Measurements from ENCODE around the gene OR2T11. TPM values are rescaled to one million over a fixed set of nuclear protein-coding genes. Genes with fewer than 3 reads are reported as not detected.
"Not testable (repeated sequence)": the region's sequence is repeated elsewhere in the genome, so short reads cannot be mapped to it uniquely, and the experiment has no call there.

Gene OR2T11
- total and polyA plus RNA-seq, 2 donors (not counting 3 experiments of a cell fraction or from before 2014, with no cell fraction given), result not detected

GRCh38 chr1:248655354-248655753, 20.5 kb upstream of the OR2T11 start, which contains the start of gene OR2T27:
Gene OR2T27, minus strand, starts transcription at chr1:248655528. Its CDS starts 4,644 bp downstream, at chr1:248650884.
- H3K36me3 ChIP-seq (ENCODE audit: control insufficient read depth in 2 of 2, extremely low read depth in 1 of 2, insufficient read depth in 2 of 2, low read length in 2 of 2); H3K27me3 ChIP-seq (ENCODE audit: control insufficient read depth in 2 of 2, insufficient read depth in 2 of 2, low read length in 2 of 2); POLR2A ChIA-PET; H3K9me3 ChIP-seq (replicated peaks; ENCODE audit: control insufficient read depth, insufficient read depth, low read length); H3K4me1 ChIP-seq (ENCODE audit: control insufficient read depth, extremely low read depth, insufficient read depth, low read length); H3K9me1 ChIP-seq (replicated peaks; ENCODE audit: control insufficient read depth, extremely low read depth, insufficient read depth, low read length); H4K20me1 ChIP-seq (replicated peaks; ENCODE audit: control insufficient read depth, extremely low read depth, insufficient read depth, low read length); H3K9ac ChIP-seq (replicated peaks; ENCODE audit: extremely low read depth, insufficient read depth, low read length); dilution Hi-C loops (cut with MboI; ENCODE audit: extremely low pct_ligation_motif_present, low sequenced_read_pairs); BruUV-seq (replicated peaks); FAIRE-seq; H2AFZ ChIP-seq (ENCODE audit: low read depth, low read length); H3K4me3 ChIP-seq (replicated peaks in 1 of 3; ENCODE audit: insufficient read depth in 1 of 3, low read depth in 1 of 3, low read length in 3 of 3); CTCF ChIA-PET; DNase-seq (ENCODE audit: low read depth, low spot score); H3K27ac ChIP-seq (ENCODE audit: insufficient read depth, low read depth, low read length); intact Hi-C loops (cut with micrococcal nuclease); H3K79me2 ChIP-seq (ENCODE audit: control insufficient read depth, insufficient read depth, low read length); H3K4me2 ChIP-seq (ENCODE audit: insufficient read depth, low read length): not testable (repeated sequence)

DNA sequence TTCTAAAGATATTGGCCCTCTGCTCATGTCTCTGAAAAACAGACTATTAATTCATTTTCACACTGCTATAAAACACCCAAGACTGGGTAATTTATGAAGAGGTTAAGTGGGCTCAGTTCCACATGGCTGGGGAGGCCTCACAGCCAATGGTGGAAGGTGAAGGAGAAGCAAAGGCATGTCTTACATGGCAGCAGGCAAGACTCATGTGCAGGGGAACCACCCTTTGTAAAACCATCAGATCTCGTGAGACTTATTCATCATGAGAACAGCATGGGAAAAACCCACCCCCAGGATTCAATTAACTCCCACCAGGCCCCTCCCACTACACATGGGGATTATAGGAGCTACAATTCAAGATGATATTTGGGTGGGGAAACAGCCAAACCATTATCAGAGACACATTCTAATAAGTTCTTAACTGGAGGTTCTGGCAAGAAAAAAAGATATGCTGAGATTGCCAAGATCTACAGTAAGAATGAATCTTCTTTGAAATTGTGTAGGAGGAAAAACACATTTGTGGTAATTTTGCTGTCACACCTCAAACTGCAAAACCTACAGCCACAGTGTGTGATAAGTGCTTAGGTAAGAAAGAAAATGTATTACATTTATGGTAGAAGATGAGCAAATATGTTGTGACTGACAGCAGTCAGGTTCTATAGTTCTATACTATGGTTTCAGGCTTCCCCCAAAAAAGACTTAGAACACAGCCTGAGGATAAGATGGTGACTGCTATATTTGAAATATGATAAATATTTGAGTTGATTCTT, 14.1 kb upstream of the OR2T11 start:
- H3K9me1 ChIP-seq (replicated peaks; ENCODE audit: control insufficient read depth, extremely low read depth, insufficient read depth, low read length); H3K4me1 ChIP-seq (ENCODE audit: control insufficient read depth, extremely low read depth, insufficient read depth, low read length); POLR2A ChIA-PET; H3K9ac ChIP-seq (replicated peaks; ENCODE audit: extremely low read depth, insufficient read depth, low read length); DNase-seq (ENCODE audit: low read depth, low spot score); H3K4me3 ChIP-seq (replicated peaks in 1 of 3; ENCODE audit: insufficient read depth in 1 of 3, low read depth in 1 of 3, low read length in 3 of 3); H3K4me2 ChIP-seq (ENCODE audit: insufficient read depth, low read length); H3K36me3 ChIP-seq (ENCODE audit: control insufficient read depth in 2 of 2, extremely low read depth in 1 of 2, insufficient read depth in 2 of 2, low read length in 2 of 2); BruUV-seq (replicated peaks); H4K20me1 ChIP-seq (replicated peaks; ENCODE audit: control insufficient read depth, extremely low read depth, insufficient read depth, low read length); H3K27ac ChIP-seq (ENCODE audit: insufficient read depth, low read depth, low read length); H2AFZ ChIP-seq (ENCODE audit: low read depth, low read length); intact Hi-C loops (cut with micrococcal nuclease); H3K79me2 ChIP-seq (ENCODE audit: control insufficient read depth, insufficient read depth, low read length); dilution Hi-C loops (cut with MboI; ENCODE audit: extremely low pct_ligation_motif_present, low sequenced_read_pairs); CTCF ChIA-PET; H3K9me3 ChIP-seq (replicated peaks; ENCODE audit: control insufficient read depth, insufficient read depth, low read length); FAIRE-seq; H3K27me3 ChIP-seq (ENCODE audit: control insufficient read depth in 2 of 2, insufficient read depth in 2 of 2, low read length in 2 of 2): not testable (repeated sequence)

GRCh38 chr1:248645178-248645577, 10.3 kb upstream of the OR2T11 start, which contains the start of gene OR2T35:
Gene OR2T35, minus strand, starts transcription at chr1:248645278. Its CDS starts 6,020 bp downstream, at chr1:248639258.
- POLR2A ChIA-PET; H3K79me2 ChIP-seq (ENCODE audit: control insufficient read depth, insufficient read depth, low read length); H3K36me3 ChIP-seq (ENCODE audit: control insufficient read depth in 2 of 2, extremely low read depth in 1 of 2, insufficient read depth in 2 of 2, low read length in 2 of 2); H3K27ac ChIP-seq (ENCODE audit: insufficient read depth, low read depth, low read length); dilution Hi-C loops (cut with MboI; ENCODE audit: extremely low pct_ligation_motif_present, low sequenced_read_pairs); BruUV-seq (replicated peaks); H4K20me1 ChIP-seq (replicated peaks; ENCODE audit: control insufficient read depth, extremely low read depth, insufficient read depth, low read length); H3K4me2 ChIP-seq (ENCODE audit: insufficient read depth, low read length); H2AFZ ChIP-seq (ENCODE audit: low read depth, low read length); H3K4me3 ChIP-seq (replicated peaks in 1 of 3; ENCODE audit: insufficient read depth in 1 of 3, low read depth in 1 of 3, low read length in 3 of 3); H3K9me3 ChIP-seq (replicated peaks; ENCODE audit: control insufficient read depth, insufficient read depth, low read length); H3K4me1 ChIP-seq (ENCODE audit: control insufficient read depth, extremely low read depth, insufficient read depth, low read length); H3K9ac ChIP-seq (replicated peaks; ENCODE audit: extremely low read depth, insufficient read depth, low read length); DNase-seq (ENCODE audit: low read depth, low spot score); FAIRE-seq; H3K27me3 ChIP-seq (ENCODE audit: control insufficient read depth in 2 of 2, insufficient read depth in 2 of 2, low read length in 2 of 2); CTCF ChIA-PET; H3K9me1 ChIP-seq (replicated peaks; ENCODE audit: control insufficient read depth, extremely low read depth, insufficient read depth, low read length); intact Hi-C loops (cut with micrococcal nuclease): not testable (repeated sequence)

DNA sequence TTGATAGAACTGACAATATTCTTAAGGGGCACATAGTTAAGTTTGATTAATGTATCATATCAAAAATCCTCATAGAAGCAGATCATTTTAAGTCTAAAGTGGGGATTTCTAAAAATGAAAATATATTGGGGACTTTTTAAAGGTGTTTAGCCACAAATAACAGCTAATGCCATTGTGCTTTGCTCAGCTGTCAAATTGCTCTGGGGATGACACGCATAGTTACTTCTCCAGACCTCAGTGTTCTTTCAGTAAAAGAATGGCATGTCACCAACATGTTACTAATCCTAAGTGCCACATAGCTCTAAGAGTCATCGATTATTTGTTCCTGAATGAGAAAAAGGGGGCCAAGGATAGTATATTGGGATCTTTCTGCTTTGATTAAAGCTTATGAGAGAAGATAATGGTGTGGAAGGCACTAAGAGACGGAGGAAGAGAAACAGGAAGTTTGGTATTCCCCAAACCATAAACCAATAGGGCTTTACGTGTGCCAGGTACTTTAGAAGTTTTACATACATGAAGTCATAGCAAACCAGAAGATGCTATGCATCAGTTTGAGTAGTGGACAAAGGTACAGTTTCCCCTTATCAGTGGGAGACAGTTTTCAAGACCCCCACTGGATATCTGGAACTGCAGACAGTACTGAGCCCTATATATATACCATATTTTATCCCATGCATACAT, 8.2 kb upstream of the OR2T11 start:
- H3K27me3 ChIP-seq (ENCODE audit: control insufficient read depth in 2 of 2, insufficient read depth in 2 of 2, low read length in 2 of 2); H2AFZ ChIP-seq (ENCODE audit: low read depth, low read length); BruUV-seq (replicated peaks); H3K27ac ChIP-seq (ENCODE audit: insufficient read depth, low read depth, low read length); H4K20me1 ChIP-seq (replicated peaks; ENCODE audit: control insufficient read depth, extremely low read depth, insufficient read depth, low read length); H3K36me3 ChIP-seq (ENCODE audit: control insufficient read depth in 2 of 2, extremely low read depth in 1 of 2, insufficient read depth in 2 of 2, low read length in 2 of 2); H3K4me1 ChIP-seq (ENCODE audit: control insufficient read depth, extremely low read depth, insufficient read depth, low read length); intact Hi-C loops (cut with micrococcal nuclease); H3K9me1 ChIP-seq (replicated peaks; ENCODE audit: control insufficient read depth, extremely low read depth, insufficient read depth, low read length); FAIRE-seq; DNase-seq (ENCODE audit: low read depth, low spot score); H3K4me2 ChIP-seq (ENCODE audit: insufficient read depth, low read length); H3K4me3 ChIP-seq (replicated peaks in 1 of 3; ENCODE audit: insufficient read depth in 1 of 3, low read depth in 1 of 3, low read length in 3 of 3); dilution Hi-C loops (cut with MboI; ENCODE audit: extremely low pct_ligation_motif_present, low sequenced_read_pairs); H3K9me3 ChIP-seq (replicated peaks; ENCODE audit: control insufficient read depth, insufficient read depth, low read length); H3K79me2 ChIP-seq (ENCODE audit: control insufficient read depth, insufficient read depth, low read length); POLR2A ChIA-PET; H3K9ac ChIP-seq (replicated peaks; ENCODE audit: extremely low read depth, insufficient read depth, low read length); CTCF ChIA-PET: not testable (repeated sequence)

Data from endothelial cell of umbilical vein (primary cell).